ENCODE measurements around the gene GADL1.

GADL1 gene

GRCh38 chr3:30894521-30895251 is at the start of gene GADL1:
GADL1 (minus strand) TSS chr3:30894661; CDS start chr3:30894614, 47 bp downstream.
- DNase-seq, result no peak

GRCh38 chr3:30944124-30944523 is 49.7 kb upstream of the GADL1 start:
- DNase-seq, result no peak

- DNase-seq, result no peak
Observed at GRCh38 chr3:30943206-30943605, 48.7 kb upstream of the GADL1 start.

GRCh38 chr3:30941342-30941741 is 46.9 kb upstream of the GADL1 start:
- no peak for DNase-seq

GRCh38 chr3:30940740-30941139 is 46.3 kb upstream of the GADL1 start:
- DNase-seq, result no peak

- no peak for DNase-seq
Observed at GRCh38 chr3:30934208-30934550, 39.7 kb upstream of the GADL1 start.

GRCh38 chr3:30933478-30934207 is 39.2 kb upstream of the GADL1 start:
- no peak for DNase-seq

GRCh38 chr3:30932513-30933098 is 38.1 kb upstream of the GADL1 start:
- DNase-seq, result no peak

GRCh38 chr3:30924763-30925162 is 30.3 kb upstream of the GADL1 start:
- no peak for DNase-seq

GRCh38 chr3:30919564-30919963 is 25.1 kb upstream of the GADL1 start:
- no peak for DNase-seq

- DNase-seq, result no peak
Observed at GRCh38 chr3:30918761-30919160, 24.3 kb upstream of the GADL1 start.

- no peak for DNase-seq
Observed at GRCh38 chr3:30915782-30916181, 21.3 kb upstream of the GADL1 start.

GRCh38 chr3:30914696-30915095 is 20.2 kb upstream of the GADL1 start:
- no peak for DNase-seq

GRCh38 chr3:30913176-30913575 is 18.7 kb upstream of the GADL1 start:
- DNase-seq, result no peak

GRCh38 chr3:30912301-30912700 is 17.8 kb upstream of the GADL1 start:
- no peak for DNase-seq

GRCh38 chr3:30908456-30909037 is 14.1 kb upstream of the GADL1 start:
- DNase-seq, result no peak

- DNase-seq, result no peak
Observed at GRCh38 chr3:30904996-30905395, 10.5 kb upstream of the GADL1 start.

- DNase-seq, result no peak
Observed at GRCh38 chr3:30895329-30895728, 868 bp upstream of the GADL1 start.

- DNase-seq, result no peak
Observed at GRCh38 chr3:30893678-30894325, 659 bp downstream of the GADL1 start.

- DNase-seq, result no peak
Observed at GRCh38 chr3:30890907-30891306, 3.6 kb downstream of the GADL1 start.

GRCh38 chr3:30886888-30887287 is 7.6 kb downstream of the GADL1 start:
- DNase-seq, result no peak

- no peak for DNase-seq
Observed at GRCh38 chr3:30878862-30879261, 15.6 kb downstream of the GADL1 start.

GRCh38 chr3:30875505-30875904 is 19.0 kb downstream of the GADL1 start:
- DNase-seq, result no peak
